ACHN (cell line): ENCODE measurements around the gene BOD1L1.

Experiments
- DNase-seq: peaks from one replicate; pipeline ENCODE4 v3.0.0-alpha.2; 2015
- in situ Hi-C: cut with HindIII; loops from 2 replicates; pipeline ENCODE4 v1.10.0; 2017; ENCODE audit warnings: low sequenced_read_pairs, low pct_ligation_motif_present, low pct_unique_long_range_greater_than_20kb

BOD1L1 gene

DNA sequence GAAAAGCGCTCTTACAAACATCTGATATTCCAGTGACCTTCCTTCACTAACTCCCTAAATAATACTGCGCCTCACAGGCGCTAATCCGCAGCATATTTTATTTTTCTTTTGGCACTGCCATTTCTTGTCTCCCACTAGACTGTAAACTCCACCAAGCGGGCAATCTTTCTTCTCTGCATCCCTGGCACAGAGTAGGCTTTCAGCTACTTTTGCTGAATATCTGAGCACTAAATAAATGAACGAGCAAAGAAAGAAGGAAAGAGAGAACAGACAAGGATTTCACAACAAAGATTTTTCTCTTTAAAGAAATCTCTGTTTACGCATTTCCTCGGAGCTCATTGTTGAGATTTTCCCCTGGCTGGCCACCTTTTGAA lies 95.9 kb downstream of the BOD1L1 start:
- no peak for DNase-seq
- in situ Hi-C loops: no loop called here

- DNase-seq: no peak
- in situ Hi-C loops: no loop called here
Measured at GRCh38 chr4:13530823-13531624, 96.5 kb downstream of the BOD1L1 start.

DNA sequence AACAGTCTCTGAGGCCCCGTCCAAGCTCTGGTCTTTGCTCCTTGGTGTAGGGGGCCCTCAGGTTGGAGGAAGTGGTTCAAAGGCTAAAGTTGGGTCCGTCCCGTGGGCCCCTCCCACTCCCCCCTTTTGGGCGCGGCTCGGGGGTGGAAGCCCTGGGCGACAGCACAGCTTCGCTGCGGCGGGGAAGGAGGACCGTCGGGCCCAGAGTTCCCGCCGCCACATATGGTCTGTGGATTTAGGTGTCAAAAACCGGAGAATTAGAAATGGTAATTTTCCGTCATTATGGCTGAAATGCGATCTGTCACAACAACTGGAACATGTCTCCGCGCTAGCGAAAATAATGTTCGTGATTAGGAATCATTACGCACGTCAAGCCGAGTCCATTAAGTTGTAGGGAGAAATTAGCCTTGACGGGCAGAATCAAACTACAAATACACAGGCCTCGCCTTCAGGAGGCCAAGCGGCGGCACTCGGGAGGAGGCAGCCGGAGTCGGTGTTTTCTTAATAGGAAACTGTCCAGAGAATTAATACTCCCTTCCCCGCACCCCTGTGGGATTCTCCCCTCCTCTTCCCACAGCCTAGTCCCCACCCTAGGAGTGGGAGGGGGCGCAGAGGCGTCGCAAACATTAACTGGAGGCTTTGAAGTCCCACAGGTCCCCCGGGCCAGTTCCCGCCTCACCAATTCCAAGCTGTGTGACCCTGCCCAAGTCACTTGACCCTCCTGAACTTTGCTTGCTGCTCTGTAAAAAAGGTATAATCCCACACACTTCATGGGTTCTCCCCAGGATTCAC lies 98.2 kb downstream of the BOD1L1 start:
- in situ Hi-C loops: no loop called here
- DNase-seq: no peak

- no peak for DNase-seq
- in situ Hi-C loops: no loop called here
Measured at GRCh38 chr4:13528821-13529127, 98.8 kb downstream of the BOD1L1 start.

DNA sequence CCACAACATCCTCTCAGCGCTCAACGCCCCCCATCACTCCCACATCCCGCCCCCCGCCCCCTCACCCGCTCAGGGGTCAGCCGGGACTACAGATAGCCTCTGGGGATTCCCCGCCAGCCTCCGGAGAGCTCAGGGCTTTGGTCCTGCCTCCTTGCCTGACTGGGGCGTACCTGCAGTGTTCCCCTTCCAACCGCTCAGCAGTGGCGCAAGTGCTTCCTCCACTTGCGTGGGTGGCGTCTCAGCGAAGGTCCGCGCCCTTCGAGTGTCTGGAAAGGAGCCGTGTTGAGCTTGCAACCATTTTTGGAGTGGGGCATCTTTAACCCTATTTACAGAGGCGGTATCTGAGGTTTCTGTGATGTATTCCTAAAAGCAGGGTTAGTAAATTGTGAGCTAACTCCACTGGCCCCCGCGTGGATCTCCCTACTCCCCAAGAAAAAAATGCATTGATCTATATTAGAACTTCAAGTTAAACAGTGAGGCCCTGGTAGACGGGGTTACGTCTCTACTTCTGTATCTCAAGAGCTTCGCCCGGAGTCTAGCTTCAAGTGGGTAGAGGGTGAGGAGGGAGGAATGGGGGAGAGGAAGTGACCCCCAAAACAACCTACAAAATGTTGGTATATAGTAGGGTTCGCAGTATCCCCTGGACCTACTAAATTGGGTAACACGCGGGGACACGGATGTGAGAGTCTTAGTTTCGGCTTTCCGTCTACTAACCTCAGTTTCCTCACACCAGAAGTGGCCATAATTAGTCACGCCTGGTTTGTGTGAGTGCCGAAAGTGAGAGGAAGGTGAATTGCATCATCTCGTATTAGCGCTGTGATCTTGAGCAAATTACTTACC lies 99.3 kb downstream of the BOD1L1 start:
- no peak for DNase-seq
- in situ Hi-C loops: no loop called here

DNA sequence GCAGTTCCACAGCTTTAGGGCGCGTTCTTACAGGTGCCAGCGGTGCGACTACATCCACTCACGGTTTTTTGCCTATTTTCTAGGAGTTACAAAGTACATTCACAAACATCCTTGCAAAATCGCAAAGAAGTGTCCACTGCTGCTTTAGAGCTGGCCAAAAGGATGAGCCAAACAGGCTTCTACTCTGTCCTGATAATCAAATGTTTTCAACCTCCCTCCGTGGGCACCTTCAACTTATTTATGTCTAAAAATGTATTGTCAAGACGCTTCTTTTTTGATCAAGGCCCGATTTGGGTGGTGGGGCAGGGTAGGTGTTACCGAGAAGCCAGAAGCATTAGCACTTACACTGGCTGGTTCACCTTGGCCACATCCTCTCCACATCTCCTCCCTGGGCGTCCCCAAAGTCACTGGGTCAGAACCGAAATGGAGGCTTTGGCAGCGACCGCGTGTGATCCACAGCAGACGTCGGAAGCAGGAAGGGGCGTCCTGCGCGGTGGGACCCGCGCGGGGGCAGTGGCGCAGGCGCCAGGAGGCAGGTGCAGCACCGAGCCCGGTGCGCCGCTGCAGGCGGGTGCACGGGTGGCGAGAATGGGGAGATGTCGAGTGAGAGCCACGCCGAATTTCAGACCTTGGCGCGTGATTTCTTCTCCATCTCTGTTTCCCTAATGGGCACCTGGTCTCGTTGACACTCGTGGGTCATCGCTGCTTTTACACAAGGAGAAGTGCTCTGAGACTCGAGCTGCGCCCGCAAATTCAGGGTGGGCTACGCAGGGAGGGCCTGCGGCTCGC lies 100.1 kb downstream of the BOD1L1 start:
- in situ Hi-C loops: no loop called here
- no peak for DNase-seq

GRCh38 chr4:13526658-13527057 lies 100.9 kb downstream of the BOD1L1 start:
- in situ Hi-C loops: no loop called here
- no peak for DNase-seq

DNA sequence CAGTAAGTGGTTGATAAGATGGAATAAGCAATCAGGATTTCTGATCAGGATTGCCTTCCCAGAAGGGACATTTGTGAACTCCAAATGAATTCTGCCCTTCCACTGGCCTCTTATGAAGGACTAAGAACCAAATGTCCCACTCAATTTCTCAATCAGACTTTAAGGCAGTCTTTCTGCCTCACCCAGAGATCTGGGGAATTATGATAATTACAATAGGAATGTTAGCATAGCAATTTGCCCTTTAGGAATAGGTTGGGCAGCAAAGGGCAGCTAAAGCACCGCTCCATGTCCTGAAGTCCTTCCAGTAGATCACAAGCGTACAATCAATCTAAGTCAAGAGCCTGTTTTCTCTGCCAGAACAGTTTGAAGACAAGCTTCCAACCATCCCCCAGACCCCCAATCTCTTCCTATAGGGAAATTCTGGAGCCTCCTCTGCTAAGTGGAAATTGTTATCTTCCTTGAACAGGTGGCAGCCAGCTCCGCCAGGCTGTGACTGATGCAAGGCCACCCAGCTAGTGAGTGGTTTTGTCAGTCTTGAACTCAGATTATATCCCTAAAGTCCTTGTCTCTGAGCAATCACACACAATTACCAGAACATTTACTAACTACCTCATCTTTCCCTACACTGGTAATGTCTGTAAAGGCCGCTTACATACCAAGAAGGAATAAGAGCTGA lies 101.8 kb downstream of the BOD1L1 start:
- in situ Hi-C loops: no loop called here
- no peak for DNase-seq

DNA sequence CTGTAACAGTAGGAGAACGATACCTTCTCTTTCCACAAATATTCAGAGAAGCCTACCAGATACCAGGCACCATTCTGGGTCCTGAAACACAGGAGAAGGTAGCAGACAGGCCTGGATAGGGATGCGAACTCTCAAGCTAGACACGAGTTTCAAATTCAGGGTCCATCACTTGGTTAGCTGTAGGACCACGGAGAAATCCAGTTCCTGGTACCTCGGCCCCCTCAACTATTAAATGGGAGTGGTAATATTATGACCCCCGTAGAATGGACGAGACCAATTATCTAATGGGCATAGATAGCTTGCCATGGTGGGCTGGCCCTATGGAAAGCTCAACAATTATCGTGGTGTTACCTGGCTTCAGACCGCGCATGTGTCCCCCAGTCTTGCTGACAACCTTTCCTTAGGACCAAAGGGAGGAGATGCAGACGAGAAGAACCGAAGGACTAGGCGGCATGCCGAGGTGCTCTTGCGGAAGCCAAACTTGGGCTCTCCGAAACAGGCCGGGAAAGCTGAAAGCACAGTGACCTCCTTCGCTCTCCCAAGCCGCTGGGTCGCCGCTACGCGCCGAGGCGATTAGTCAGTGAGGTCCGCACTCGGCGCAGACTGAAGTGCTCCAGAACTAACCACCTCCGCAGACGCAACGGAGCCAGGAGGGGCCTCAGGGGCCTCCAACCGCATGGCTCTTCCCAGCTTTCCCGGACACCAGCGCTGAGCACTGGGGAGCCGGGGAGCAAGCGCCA lies 102.9 kb downstream of the BOD1L1 start:
- in situ Hi-C loops: no loop called here
- DNase-seq: no peak

DNA sequence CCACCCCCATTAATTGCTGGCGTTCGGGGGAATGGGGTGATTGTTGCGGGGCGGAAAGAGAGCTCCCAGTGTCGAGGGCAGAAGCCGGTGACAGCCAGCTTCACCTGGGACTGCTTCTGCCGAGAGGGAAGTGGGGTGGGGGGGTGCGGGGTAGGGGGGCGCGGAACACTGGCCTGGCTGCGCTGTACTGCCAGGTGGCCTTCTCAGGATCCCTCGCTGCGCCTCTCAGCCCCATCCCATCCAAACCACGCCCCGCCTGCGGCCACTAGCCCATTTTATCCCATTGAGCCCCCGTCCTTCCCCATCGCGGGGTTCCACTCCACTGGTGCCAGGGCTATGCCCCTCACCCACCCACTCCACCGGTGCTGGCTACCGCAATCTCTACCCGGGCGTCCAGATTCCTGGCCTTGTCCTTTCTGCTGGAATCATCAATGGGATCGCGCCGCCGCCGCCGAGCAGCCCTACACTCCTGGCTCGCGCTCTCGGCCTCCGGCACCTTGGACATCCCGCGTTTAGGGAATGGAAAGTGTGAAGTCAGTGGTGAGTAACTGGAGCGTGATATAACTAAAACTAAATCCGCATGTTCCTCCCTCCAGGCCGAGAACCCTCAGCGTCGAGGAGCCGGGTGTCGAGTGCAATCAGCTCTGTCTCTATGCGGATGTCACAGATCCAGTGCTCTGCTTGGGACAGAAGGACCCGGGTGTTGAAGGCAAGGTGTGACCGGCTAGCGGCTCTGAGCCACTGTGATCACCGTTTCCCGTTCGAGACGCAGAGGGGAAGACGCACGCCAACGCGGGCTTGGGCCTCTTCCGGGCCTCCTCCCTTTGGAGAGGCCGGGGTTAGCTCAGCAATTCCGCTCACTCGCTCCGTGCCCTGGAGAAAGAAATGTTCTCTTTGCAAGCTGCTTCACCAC lies 103.7 kb downstream of the BOD1L1 start:
- no peak for DNase-seq
- in situ Hi-C loops: no loop called here

DNA sequence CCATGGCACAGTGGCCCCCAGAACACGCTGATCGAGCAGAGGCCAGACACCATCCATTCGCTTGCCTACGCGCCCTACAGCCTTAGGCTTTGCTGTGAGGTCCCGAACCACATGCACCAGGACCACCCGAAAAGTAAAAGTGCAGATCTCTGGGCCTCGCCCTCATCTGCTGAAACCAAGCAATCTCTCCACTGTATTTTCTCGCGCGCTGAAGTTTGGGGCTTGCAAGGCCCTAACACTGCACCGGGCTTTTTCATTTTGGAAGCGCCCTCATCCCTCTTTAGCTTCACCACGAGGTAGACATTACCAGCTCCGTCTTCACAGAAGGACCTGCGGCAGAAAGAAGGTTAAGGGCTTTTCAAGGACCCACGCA lies 104.4 kb downstream of the BOD1L1 start:
- in situ Hi-C loops: no loop called here
- DNase-seq: no peak

- DNase-seq: no peak
- in situ Hi-C loops: no loop called here
Measured at GRCh38 chr4:13522282-13523104, 105.0 kb downstream of the BOD1L1 start.

DNA sequence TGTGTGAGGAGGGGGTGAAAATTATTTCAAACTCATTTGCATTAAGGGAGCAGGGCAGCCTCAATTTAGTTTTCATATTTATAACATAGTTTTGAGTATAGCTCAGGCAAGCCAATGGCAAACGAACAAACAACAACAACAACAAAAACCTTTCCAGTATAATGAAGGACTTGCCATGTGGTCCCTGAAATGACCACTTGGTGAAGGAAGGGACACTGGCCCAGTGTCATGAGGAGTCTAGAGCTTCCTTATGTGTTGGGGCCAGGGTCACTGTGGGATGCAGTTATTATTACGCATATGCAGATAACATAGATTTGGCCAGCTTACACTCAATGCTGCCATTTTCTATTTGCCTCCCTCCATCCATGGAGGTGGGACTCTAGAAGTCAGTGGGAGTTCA lies 106.5 kb downstream of the BOD1L1 start:
- DNase-seq: no peak
- in situ Hi-C loops: no loop called here
